HG03039 (cell line): ENCODE measurements around the gene EPHA2.

Experiments used
- ATAC-seq: cut with Tn5 transposase; IDR thresholded peaks from one replicate; pipeline ENCODE4 v1.9.1; 2021; ENCODE audit warnings: mild to moderate bottlenecking, moderate library complexity; ENCODE audit not compliant: unreplicated experiment

Gene EPHA2

GRCh38 chr1:16076031-16076864 is 79.6 kb downstream of the EPHA2 start:
- no peak for ATAC-seq

- no peak for ATAC-seq
Measured at GRCh38 chr1:16075337-16076030, 80.4 kb downstream of the EPHA2 start.
